ENCODE data around the gene CTXND2.

Gene CTXND2

DNA sequence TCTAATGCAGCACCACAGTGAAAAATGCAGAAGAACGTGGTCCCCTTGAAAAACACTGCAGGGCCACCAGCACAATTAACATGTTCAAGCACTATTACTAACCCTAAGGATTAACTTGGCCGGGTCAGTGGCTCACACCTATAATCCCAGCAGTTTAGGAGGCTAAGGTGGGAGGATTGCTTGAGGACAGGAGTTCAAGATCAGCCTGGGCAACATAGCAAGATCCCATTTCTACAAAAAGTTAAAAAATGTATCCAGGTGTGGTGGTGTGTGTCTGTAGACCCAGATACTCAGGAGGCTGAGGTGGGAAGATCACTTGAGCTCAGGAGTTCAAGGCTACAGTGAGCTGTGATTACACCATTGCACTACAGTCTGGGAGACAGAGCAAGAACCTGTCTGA, 13.4 kb upstream of the CTXND2 start:
- TF ChIP-seq POLR2AphosphoS5 (IDR thresholded peaks at IDR 0.05; ENCODE audit: low read depth, low read length) (no peak), SIN3A (IDR thresholded peaks at IDR 0.05; ENCODE audit: borderline replicate concordance, insufficient read depth, low read length) (no peak), FOXP2 (optimal IDR thresholded peaks at IDR 0.05; ENCODE audit: borderline replicate concordance, extremely low read depth, extremely low read length, insufficient read depth) (no peak), TAF1 (IDR thresholded peaks at IDR 0.05; ENCODE audit: borderline replicate concordance, insufficient read depth, low read length) (no peak)
- TF ChIP-seq, protein P1, sequence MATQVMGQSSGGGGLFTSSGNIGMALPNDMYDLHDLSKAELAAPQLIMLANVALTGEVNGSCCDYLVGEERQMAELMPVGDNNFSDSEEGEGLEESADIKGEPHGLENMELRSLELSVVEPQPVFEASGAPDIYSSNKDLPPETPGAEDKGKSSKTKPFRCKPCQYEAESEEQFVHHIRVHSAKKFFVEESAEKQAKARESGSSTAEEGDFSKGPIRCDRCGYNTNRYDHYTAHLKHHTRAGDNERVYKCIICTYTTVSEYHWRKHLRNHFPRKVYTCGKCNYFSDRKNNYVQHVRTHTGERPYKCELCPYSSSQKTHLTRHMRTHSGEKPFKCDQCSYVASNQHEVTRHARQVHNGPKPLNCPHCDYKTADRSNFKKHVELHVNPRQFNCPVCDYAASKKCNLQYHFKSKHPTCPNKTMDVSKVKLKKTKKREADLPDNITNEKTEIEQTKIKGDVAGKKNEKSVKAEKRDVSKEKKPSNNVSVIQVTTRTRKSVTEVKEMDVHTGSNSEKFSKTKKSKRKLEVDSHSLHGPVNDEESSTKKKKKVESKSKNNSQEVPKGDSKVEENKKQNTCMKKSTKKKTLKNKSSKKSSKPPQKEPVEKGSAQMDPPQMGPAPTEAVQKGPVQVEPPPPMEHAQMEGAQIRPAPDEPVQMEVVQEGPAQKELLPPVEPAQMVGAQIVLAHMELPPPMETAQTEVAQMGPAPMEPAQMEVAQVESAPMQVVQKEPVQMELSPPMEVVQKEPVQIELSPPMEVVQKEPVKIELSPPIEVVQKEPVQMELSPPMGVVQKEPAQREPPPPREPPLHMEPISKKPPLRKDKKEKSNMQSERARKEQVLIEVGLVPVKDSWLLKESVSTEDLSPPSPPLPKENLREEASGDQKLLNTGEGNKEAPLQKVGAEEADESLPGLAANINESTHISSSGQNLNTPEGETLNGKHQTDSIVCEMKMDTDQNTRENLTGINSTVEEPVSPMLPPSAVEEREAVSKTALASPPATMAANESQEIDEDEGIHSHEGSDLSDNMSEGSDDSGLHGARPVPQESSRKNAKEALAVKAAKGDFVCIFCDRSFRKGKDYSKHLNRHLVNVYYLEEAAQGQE (IDR thresholded peaks at IDR 0.05; ENCODE audit: insufficient read depth in 1 of 2, low read depth in 2 of 2, low read length in 2 of 2): no peak

DNA sequence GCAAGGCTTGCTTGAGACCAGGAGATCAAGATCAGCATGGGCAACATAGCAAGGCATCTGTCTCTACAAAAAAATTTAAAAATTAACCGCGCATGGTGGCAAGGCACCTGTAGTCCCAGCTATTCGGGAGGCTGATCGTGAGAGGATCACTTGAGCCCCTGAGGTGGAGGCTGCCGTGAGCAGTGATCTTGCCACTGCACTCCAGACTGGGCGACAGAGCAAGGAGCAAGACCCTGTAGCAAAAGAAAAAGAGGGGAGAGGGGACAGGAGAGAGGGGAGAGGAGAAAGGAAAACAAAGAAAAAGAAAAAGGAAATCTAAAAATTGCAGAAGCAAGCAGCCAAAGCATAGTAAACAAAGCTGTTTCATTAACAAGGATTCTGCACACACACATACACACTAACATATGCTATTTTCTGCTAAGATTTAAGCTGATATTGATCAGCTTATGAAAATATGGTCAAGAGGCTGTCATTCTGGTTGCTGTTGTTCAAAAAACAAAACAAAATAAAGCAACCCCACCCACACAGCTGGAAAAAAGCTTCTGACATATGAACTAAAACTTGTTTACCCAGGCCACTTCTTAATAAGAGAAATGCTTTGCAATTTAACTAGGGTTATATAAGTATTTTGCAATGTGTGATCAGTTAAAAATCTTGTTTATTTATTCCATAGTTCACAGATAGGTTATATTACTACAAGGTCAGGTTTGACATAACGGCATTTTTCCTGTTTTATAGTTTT, 12.3 kb upstream of the CTXND2 start:
- TF ChIP-seq SIN3A (IDR thresholded peaks at IDR 0.05; ENCODE audit: borderline replicate concordance, insufficient read depth, low read length) (no peak), TAF1 (IDR thresholded peaks at IDR 0.05; ENCODE audit: borderline replicate concordance, insufficient read depth, low read length) (no peak), FOXP2 (optimal IDR thresholded peaks at IDR 0.05; ENCODE audit: borderline replicate concordance, extremely low read depth, extremely low read length, insufficient read depth) (no peak), POLR2AphosphoS5 (IDR thresholded peaks at IDR 0.05; ENCODE audit: low read depth, low read length) (no peak)
- TF ChIP-seq, protein P1 (IDR thresholded peaks at IDR 0.05; ENCODE audit: insufficient read depth in 1 of 2, low read depth in 2 of 2, low read length in 2 of 2): no peak

DNA sequence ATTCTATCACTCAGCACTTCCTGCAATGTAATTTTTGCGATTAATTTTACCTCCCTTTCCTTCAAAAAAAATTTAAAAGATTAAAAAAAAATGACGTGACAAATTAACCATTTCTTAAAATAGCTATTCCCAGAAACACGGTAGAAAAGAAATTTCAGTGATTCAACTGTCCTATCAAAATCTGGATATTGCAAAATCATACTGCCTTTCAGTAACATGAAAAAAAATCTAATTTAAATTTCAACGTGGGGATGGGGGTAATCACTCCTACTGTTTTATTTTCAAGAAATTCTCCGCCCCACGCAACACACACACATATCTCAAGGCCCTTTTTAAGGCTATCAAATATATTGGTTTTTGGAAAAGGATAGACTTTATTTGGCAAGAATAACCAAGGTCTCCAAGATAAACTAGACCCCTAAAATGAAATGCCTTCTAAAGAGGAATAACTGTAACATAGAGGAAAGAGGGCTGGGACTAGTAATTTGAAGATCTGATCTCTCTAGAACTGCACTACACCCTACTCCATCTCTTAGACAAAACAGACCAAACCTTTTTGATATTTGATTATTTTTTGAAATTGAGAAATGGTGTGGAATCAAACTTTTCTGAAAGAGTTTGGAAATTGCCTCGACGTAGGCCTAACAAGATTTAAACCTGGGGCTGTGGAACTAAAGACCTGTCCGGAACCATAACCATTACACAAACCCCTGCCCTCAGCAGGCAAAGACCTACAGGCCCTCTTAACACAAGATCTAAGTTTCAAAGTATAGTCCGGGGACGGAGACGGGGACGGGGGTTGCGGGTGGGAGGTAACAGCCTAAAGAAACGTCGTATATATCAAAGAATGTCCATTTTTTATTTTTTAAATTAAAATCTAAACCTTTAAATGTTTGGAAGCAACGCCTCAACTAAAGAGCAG, 11.5 kb upstream of the CTXND2 start:
- TF ChIP-seq SIN3A (IDR thresholded peaks at IDR 0.05; ENCODE audit: borderline replicate concordance, insufficient read depth, low read length): no peak
- TF ChIP-seq, protein P1 (IDR thresholded peaks at IDR 0.05; ENCODE audit: insufficient read depth in 1 of 2, low read depth in 2 of 2, low read length in 2 of 2): no peak
- TF ChIP-seq TAF1 (IDR thresholded peaks at IDR 0.05; ENCODE audit: borderline replicate concordance, insufficient read depth, low read length): no peak

DNA sequence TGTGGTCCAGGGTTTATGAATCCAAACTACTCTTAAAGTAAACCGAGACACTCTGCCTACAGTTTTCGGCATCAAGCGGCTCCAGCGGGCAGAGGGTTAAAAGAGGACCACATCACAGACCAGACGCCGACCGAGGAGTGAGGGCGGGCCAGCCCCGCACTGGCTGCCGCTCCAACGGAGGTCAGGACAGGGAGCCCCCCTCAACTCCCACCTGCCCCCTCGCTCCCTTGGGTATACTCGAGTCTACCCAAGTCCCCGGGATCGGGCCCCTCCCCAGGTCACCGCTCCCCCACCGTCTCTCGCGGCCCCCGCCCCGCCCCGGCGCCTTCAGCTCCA, 10.8 kb upstream of the CTXND2 start:
- TF ChIP-seq FOXP2 (optimal IDR thresholded peaks at IDR 0.05; ENCODE audit: borderline replicate concordance, extremely low read depth, extremely low read length, insufficient read depth) (no peak), POLR2AphosphoS5 (IDR thresholded peaks at IDR 0.05; ENCODE audit: low read depth, low read length) (peak; percentile 5; the same call in 1 of the 2 replicates), SIN3A (IDR thresholded peaks at IDR 0.05; ENCODE audit: borderline replicate concordance, insufficient read depth, low read length) (0 out of 2 replicates have a peak, but pooled peaks have one; percentile 16), TAF1 (IDR thresholded peaks at IDR 0.05; ENCODE audit: borderline replicate concordance, insufficient read depth, low read length) (no peak)
- TF ChIP-seq, protein P1 (IDR thresholded peaks at IDR 0.05; ENCODE audit: insufficient read depth in 1 of 2, low read depth in 2 of 2, low read length in 2 of 2): no peak

Measured in PFSK-1 (cell line).